Right atrium auricular region (tissue), 2 donors: ENCODE results near the gene IRF7. TPM values are rescaled to one million over a fixed set of nuclear protein-coding genes. Genes with fewer than 3 reads are reported as not detected.
"Not testable (repeated sequence)": the region's sequence is repeated elsewhere in the genome, so short reads cannot be mapped to it uniquely, and the experiment has no call there.

Source experiments
- DNase-seq: peaks from one replicate; pipeline ENCODE4 v3.0.0-alpha.2; 2019; ENCODE audit warnings: low spot score
- H3K27ac ChIP-seq, 2 donors: fragments of 200-600 bp; sonication (generic); 1 replicate in 1 of 2; 2 replicates in 1 of 2; pipeline ENCODE4 v1.5.1; 2016 to 2019
- H3K27me3 ChIP-seq, 2 donors: fragments of 200-600 bp; sonication (generic); one replicate each; pipeline versions ENCODE4 v1.5.1 to v1.6.0; 2017 to 2019
- H3K36me3 ChIP-seq: fragments of 200-600 bp; sonication (generic); one replicate; pipeline ENCODE4 v1.5.1; 2016
- H3K4me1 ChIP-seq, 2 donors: fragments of 200-600 bp; sonication (generic); one replicate each; pipeline versions ENCODE4 v1.5.1 to v1.6.0; 2017 to 2019
- H3K4me3 ChIP-seq, 2 donors: fragments of 200-600 bp; sonication (generic); 1 replicate in 1 of 2; 2 replicates in 1 of 2; pipeline ENCODE4 v1.5.1; 2017 to 2019; ENCODE audit warnings: mild to moderate bottlenecking in 1 of 2, moderate library complexity in 1 of 2
- H3K9me3 ChIP-seq, 2 donors: fragments of 200-600 bp; sonication (generic); one replicate each; pipeline ENCODE4 v1.5.1; 2019
- CTCF ChIP-seq, 2 donors: fragments of 200-600 bp; sonication (generic); IDR thresholded peaks; one replicate each; pipeline ENCODE4 v1.5.1; 2019; ENCODE audit warnings: antibody characterized with exemption in 2 of 2
- total RNA-seq, 2 donors: library from RNA; depleted of rRNA; stranded (reverse); fragments of >200 nt; gene quantifications; one replicate each; pipeline ENCODE4 v1.1.0, GENCODE V29; 2016

The IRF7 gene
- total RNA-seq, 2 donors from 2014 or later: 9.6 to 14.9 TPM

GRCh38 chr11:659532-660085 lies 43.9 kb upstream of the IRF7 start:
- H3K27ac ChIP-seq: no peak overlapping the region
- no peaks in the 10 kb centered on the region for H3K9me3 ChIP-seq
- H3K4me1 ChIP-seq: peaks cover 0 to 5% of the 10 kb centered on the region in 2 donors
- TF ChIP-seq CTCF (IDR thresholded peaks at IDR 0.05): no peak
- H3K27me3 ChIP-seq: no peaks in the 10 kb centered on the region
- no peak for DNase-seq
- H3K36me3 ChIP-seq: peaks cover 24% of the 10 kb centered on the region
- no peak overlapping the region for H3K4me3 ChIP-seq

- no peaks in the 10 kb centered on the region for H3K9me3 ChIP-seq
- H3K27ac ChIP-seq: no peak overlapping the region
- TF ChIP-seq CTCF (IDR thresholded peaks at IDR 0.05): no peak
- H3K36me3 ChIP-seq: peaks cover 24% of the 10 kb centered on the region
- DNase-seq: no peak
- no peaks in the 10 kb centered on the region for H3K27me3 ChIP-seq
- H3K4me3 ChIP-seq: no peak overlapping the region
- H3K4me1 ChIP-seq: peaks cover 0 to 3% of the 10 kb centered on the region in 2 donors
Measured at GRCh38 chr11:657691-658126, 42.0 kb upstream of the IRF7 start.

DNA sequence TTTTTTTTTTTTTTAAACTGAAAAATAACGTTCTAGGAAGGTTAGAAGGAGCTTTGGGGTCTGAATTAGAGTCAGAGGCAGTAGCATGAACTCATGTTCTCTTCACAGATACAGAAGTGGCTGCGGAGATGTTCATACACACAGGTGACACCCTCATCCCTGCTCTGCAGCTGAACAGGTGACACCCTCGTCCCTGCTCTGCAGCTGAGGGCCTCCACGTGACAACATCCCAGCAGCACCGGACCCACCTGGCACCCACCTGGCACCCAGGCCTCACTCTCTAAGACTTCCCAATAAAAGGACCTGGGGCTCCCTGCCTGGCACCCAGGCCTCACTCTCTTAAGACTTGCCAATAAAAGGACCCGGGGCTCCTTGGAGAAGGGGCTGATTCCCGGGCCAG lies 41.1 kb upstream of the IRF7 start:
- Histone ChIP-seq H3K4me1 (no peaks in the 10 kb centered on the region), H3K36me3 (peaks cover 24% of the 10 kb centered on the region), H3K27ac (no peak overlapping the region), H3K9me3 (no peaks in the 10 kb centered on the region), H3K27me3 (no peaks in the 10 kb centered on the region), H3K4me3 (no peak overlapping the region)
- TF ChIP-seq CTCF (IDR thresholded peaks at IDR 0.05): no peak
- DNase-seq: no peak

GRCh38 chr11:656426-656825 lies 40.7 kb upstream of the IRF7 start:
- Histone ChIP-seq H3K4me1 (no peaks in the 10 kb centered on the region), H3K27me3 (no peaks in the 10 kb centered on the region), H3K27ac (no peak overlapping the region), H3K4me3 (no peak overlapping the region), H3K36me3 (peaks cover 24% of the 10 kb centered on the region), H3K9me3 (no peaks in the 10 kb centered on the region)
- TF ChIP-seq CTCF (IDR thresholded peaks at IDR 0.05): no peak
- DNase-seq: no peak

DNA sequence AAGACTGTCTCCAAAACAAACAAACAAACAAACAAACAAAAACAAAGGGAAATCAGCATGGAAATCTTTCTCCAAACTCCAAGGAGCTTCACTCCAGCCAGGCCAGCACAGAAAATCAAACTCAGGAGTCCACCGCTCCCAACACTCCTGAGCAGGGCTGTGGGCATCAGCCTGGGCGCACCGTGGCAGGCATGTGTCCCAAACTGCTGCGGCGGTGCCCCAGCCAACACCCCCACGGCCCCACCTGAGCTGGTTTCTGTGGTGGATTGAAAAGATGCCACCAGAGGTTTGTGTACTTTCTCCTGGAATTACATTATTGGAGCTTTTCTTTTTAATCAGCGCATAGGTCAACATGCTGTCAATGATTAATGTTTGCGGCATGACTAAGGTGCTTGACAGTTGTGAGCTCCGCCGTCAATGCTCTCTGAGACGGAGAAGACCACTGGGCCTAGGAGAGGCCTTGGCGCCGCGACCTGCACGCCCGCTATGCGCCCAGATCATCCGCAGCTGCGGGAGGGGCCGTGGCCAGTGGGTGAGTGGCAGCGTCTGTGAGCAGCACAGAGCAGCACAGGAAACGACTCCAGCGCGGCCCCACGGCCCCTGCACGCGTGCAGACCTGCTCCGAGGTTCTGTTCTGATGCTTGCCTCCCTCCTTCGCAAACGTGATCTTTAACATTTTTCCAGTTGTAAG lies 39.4 kb upstream of the IRF7 start:
- no peak for TF ChIP-seq CTCF (IDR thresholded peaks at IDR 0.05)
- Histone ChIP-seq H3K4me3 (no peak overlapping the region), H3K9me3 (no peaks in the 10 kb centered on the region), H3K27ac (no peak overlapping the region), H3K27me3 (no peaks in the 10 kb centered on the region), H3K36me3 (peaks cover 21% of the 10 kb centered on the region), H3K4me1 (no peaks in the 10 kb centered on the region)
- no peak for DNase-seq

DNA sequence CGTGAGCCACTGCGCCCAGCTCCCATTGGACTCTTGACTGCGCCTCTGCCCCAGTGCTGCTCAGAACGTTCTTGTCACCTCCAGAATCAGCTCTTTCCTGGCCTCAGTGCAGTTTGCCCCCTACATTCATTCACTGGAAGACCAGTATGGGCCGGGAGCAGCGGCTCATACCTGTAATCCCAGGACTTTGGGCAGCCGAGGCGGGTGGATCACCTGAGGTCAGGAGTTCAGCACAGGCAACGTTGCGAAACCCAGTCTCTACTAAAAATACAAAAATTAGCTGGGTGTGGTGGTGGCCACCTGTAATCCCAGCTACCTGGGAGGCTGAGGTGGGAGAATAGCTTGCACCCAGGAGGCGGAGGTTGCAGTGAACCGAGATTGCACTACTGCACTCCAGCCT lies 38.7 kb upstream of the IRF7 start:
- H3K36me3 ChIP-seq: peaks cover 15% of the 10 kb centered on the region
- DNase-seq: not testable (repeated sequence)

More for the DNA sequence above, 38.7 kb upstream of the IRF7 start:
- not testable (repeated sequence) for H3K4me3 ChIP-seq, H3K9me3 ChIP-seq, H3K4me1 ChIP-seq, H3K27ac ChIP-seq, H3K27me3 ChIP-seq
